ENCODE data around the gene G0S2. TPM values are rescaled to one million over a fixed set of nuclear protein-coding genes. Genes with fewer than 3 reads are reported as not detected.

Gene G0S2
- total and polyA plus RNA-seq, 2 of the 4 experiments (the other 2 are of a cell fraction) = 0.36 to 0.53 TPM

DNA sequence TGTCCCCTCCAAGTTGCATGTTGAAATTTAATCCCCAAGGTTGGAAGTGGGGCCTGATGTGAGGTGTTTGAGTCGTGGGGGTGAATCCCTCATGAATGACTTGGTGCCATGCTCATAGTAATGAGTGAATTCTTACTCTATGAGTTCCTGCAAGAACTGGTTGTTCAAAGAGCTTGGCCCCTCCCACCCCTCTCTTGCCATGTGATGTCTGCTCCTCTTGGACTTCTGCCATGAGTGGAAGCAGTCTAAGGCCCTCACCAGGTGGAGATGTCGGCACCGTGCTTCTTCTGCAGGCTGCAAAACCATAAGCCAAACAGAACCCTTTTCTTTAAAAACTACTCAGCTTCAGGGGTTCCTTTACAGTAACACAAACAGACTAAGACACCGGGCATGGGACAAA, 14.3 kb downstream of the G0S2 start:
- no peak overlapping the region for H3K56ac ChIP-seq (ENCODE audit: extremely low read depth, insufficient read depth, low read length)
- peaks cover 5% of the 10 kb centered on the region; the same call in 1 of the 2 replicates for H3K4me1 ChIP-seq (ENCODE audit: control insufficient read depth, insufficient read depth, low read length)
- BruUV-seq (replicated peaks) = no TSS peak
- no peak overlapping the region for H2BK5ac ChIP-seq (ENCODE audit: low read depth, low read length, poor library complexity, severe bottlenecking)
- dilution Hi-C loops (cut with HindIII; ENCODE audit: low sequenced_read_pairs, unreplicated experiment) (no loop called here), in situ Hi-C loops (cut with MboI; ENCODE audit: low sequenced_read_pairs) (no loop called here), intact Hi-C loops (cut with micrococcal nuclease) (no loop called here)
- H3K4me2 ChIP-seq (ENCODE audit: low read depth, low read length) = no peak overlapping the region
- no CpG with 5 or more reads among the region's 4 CpGs for WGBS, 2 experiments (ENCODE audit: extremely low coverage in 2 of 2, insufficient read length in 1 of 2)
- no peaks in the 10 kb centered on the region for H3K9me3 ChIP-seq (ENCODE audit: control insufficient read depth, insufficient read depth, low read length)
- H3K4me3 ChIP-seq (ENCODE audit: insufficient read depth, low read depth, low read length) = no peak overlapping the region
- H3K27ac ChIP-seq (ENCODE audit: insufficient read depth, low read length) = no peak overlapping the region
- no peak overlapping the region for H4K5ac ChIP-seq (ENCODE audit: low read depth, low read length)
- no peak overlapping the region for H3K9ac ChIP-seq (ENCODE audit: low read depth, low read length)
- no peak overlapping the region for H2BK120ac ChIP-seq (ENCODE audit: low read depth, low read length)
- no peak overlapping the region for H2AK5ac ChIP-seq (ENCODE audit: low read depth, low read length)
- H3K27me3 ChIP-seq (ENCODE audit: control insufficient read depth, insufficient read depth, low read length) = no peaks in the 10 kb centered on the region; the same call in 1 of the 2 replicates
- no peak overlapping the region for H3K4ac ChIP-seq (ENCODE audit: low read depth, low read length)
- H3K36me3 ChIP-seq (ENCODE audit: control insufficient read depth, insufficient read depth, low read length) = no peaks in the 10 kb centered on the region
- H3K14ac ChIP-seq (replicated peaks; ENCODE audit: low read depth, low read length) = no peak overlapping the region
- no peaks in the 10 kb centered on the region for H3K79me1 ChIP-seq (ENCODE audit: low read depth in 1 of 2, low read length in 2 of 2)
- POLR2A ChIA-PET (ENCODE audit: unreplicated experiment) = no interaction called here
- 0 out of 2 replicates have a peak, but pooled peaks cover 4% of the 10 kb centered on the region for H3K9me1 ChIP-seq (ENCODE audit: insufficient read depth, low read length)
- TF ChIP-seq RCOR1 (IDR thresholded peaks at IDR 0.05; ENCODE audit: insufficient replicate concordance, low read length) = no peak
- TF ChIP-seq RAD21 (IDR thresholded peaks at IDR 0.05; ENCODE audit: low read length) = no peak
- TF ChIP-seq CHD1 (IDR thresholded peaks at IDR 0.05; ENCODE audit: low read depth, low read length) = no peak
- TF ChIP-seq, protein P1, sequence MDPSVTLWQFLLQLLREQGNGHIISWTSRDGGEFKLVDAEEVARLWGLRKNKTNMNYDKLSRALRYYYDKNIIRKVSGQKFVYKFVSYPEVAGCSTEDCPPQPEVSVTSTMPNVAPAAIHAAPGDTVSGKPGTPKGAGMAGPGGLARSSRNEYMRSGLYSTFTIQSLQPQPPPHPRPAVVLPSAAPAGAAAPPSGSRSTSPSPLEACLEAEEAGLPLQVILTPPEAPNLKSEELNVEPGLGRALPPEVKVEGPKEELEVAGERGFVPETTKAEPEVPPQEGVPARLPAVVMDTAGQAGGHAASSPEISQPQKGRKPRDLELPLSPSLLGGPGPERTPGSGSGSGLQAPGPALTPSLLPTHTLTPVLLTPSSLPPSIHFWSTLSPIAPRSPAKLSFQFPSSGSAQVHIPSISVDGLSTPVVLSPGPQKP (IDR thresholded peaks at IDR 0.05; ENCODE audit: borderline replicate concordance, low read depth, low read length) = no peak
- H4K91ac ChIP-seq (ENCODE audit: insufficient read depth, low read depth, low read length) = no peak overlapping the region
- ATAC-seq (ENCODE audit: low read depth) (no peak), DNase-seq (no peak)
- no peaks in the 10 kb centered on the region for H4K20me1 ChIP-seq (ENCODE audit: insufficient read depth, low read length)
- H2BK15ac ChIP-seq (ENCODE audit: low read depth, low read length) = no peak overlapping the region
- H3K23ac ChIP-seq (ENCODE audit: low read depth, low read length) = no peak overlapping the region
- H3K18ac ChIP-seq (ENCODE audit: low read depth, low read length) = no peak overlapping the region
- CTCF ChIA-PET = interaction anchor here (1.0 kb wide), 1 partner anchor 124 kb away, joined by 3 read pairs; no protein-coding TSS in a partner anchor
- no peak overlapping the region for H2AK9ac ChIP-seq (replicated peaks; ENCODE audit: low read depth, low read length, poor library complexity)
- no peak overlapping the region for H2BK20ac ChIP-seq (ENCODE audit: low read depth, low read length)
- no peak overlapping the region for H2AFZ ChIP-seq (replicated peaks; ENCODE audit: low read length, poor library complexity)
- no peak overlapping the region for H4K8ac ChIP-seq (ENCODE audit: low read depth in 2 of 2, low read length in 2 of 2)
